H1 (cell line): Measurements from ENCODE around the gene CRABP1. TPM values are rescaled to one million over a fixed set of nuclear protein-coding genes. Genes with fewer than 3 reads are reported as not detected.

ENCODE experiments used
- CTCF ChIA-PET: fragments of 300-600 bp; sonication (Branson Sonifier 250); formaldehyde crosslinking; loops from one replicate; lab custom pipeline; 2021; ENCODE audit not compliant: partially characterized antibody; lab: Charles Lee
- POLR2A ChIA-PET: fragments of 300-600 bp; sonication (Branson Sonifier 250); formaldehyde crosslinking; loops from one replicate; lab custom pipeline; 2021; ENCODE audit warnings: inconsistent platforms; ENCODE audit not compliant: partially characterized antibody; lab: Charles Lee
- DNase-seq, 2 experiments: peaks; one replicate each; pipeline versions ENCODE4 v3.0.0 to v3.0.0-alpha.2; 2010 to 2022; ENCODE audit warnings: low spot score in 2 of 2, low read depth in 1 of 2, mixed read lengths in 1 of 2
- FAIRE-seq: peaks from 2 replicates; lab custom pipeline; 2011; peaks lifted over from hg19 to GRCh38; lab: Jason Lieb, UNC
- H2AFZ ChIP-seq: 2 replicates; pipeline ENCODE4 v1.8.1; 2012; ENCODE audit warnings: low read length, inconsistent platforms
- H2AK5ac ChIP-seq: 2 replicates; pipeline ENCODE4 v1.6.1; 2013; ENCODE audit warnings: low read depth, low read length
- H2BK120ac ChIP-seq: replicated peaks from 2 replicates; pipeline ENCODE3; 2013; ENCODE audit warnings: low read depth, low read length, inconsistent platforms
- H2BK12ac ChIP-seq: 2 replicates; pipeline ENCODE4 v1.6.1; 2013; ENCODE audit warnings: low read depth, low read length
- H2BK15ac ChIP-seq: 2 replicates; pipeline ENCODE4 v1.6.1; 2013; ENCODE audit warnings: low read length
- H2BK20ac ChIP-seq: 2 replicates; pipeline ENCODE4 v1.6.1; 2013; ENCODE audit warnings: low read length
- H2BK5ac ChIP-seq: 2 replicates; pipeline ENCODE4 v1.6.1; 2013; ENCODE audit warnings: low read depth, low read length
- H3K14ac ChIP-seq: 2 replicates; pipeline ENCODE4 v1.6.1; 2013; ENCODE audit warnings: inconsistent platforms; ENCODE audit not compliant: insufficient read length
- H3K18ac ChIP-seq: 2 replicates; pipeline ENCODE4 v1.6.1; 2013; ENCODE audit warnings: low read length; ENCODE audit errors: extremely low read depth
- H3K23ac ChIP-seq: 2 replicates; pipeline ENCODE4 v1.6.1; 2013; ENCODE audit warnings: inconsistent platforms; ENCODE audit not compliant: insufficient read length
- H3K23me2 ChIP-seq: 2 replicates; pipeline ENCODE4 v1.6.1; 2013; ENCODE audit warnings: low read depth, low read length
- H3K27ac ChIP-seq: 2 replicates; pipeline ENCODE4 v1.6.1; 2011; ENCODE audit warnings: low read depth, low read length, inconsistent platforms
- H3K27me3 ChIP-seq, 4 experiments: replicated peaks in 1 of 4; 1 replicate in 1 of 4; 2 replicates in 3 of 4; pipeline versions ENCODE4 v1.6.1 to v1.8.1; 2011 to 2013; ENCODE audit warnings: low read length in 3 of 4, mild to moderate bottlenecking in 3 of 4, inconsistent platforms in 2 of 4, mixed read lengths in 2 of 4, moderate library complexity in 1 of 4; ENCODE audit not compliant: control insufficient read depth in 3 of 4, insufficient read depth in 3 of 4; ENCODE audit errors: extremely low read depth in 1 of 4
- H3K36me3 ChIP-seq, 4 experiments: 2 replicates each; pipeline versions ENCODE4 v1.6.1 to v1.8.1; 2011 to 2013; ENCODE audit warnings: mild to moderate bottlenecking in 4 of 4, low read length in 3 of 4, moderate library complexity in 2 of 4, control low read depth in 1 of 4, inconsistent platforms in 1 of 4; ENCODE audit not compliant: insufficient read depth in 4 of 4, control insufficient read depth in 2 of 4
- H3K4ac ChIP-seq: replicated peaks from 2 replicates; pipeline ENCODE3; 2013; ENCODE audit warnings: low read length, low read depth, mixed read lengths, inconsistent platforms; ENCODE audit not compliant: insufficient read length
- H3K4me1 ChIP-seq, 4 experiments: replicated peaks in 1 of 4; 1 replicate in 1 of 4; 2 replicates in 3 of 4; pipeline versions ENCODE4 v1.6.1 to v1.8.1; 2011 to 2013; ENCODE audit warnings: low read length in 3 of 4, inconsistent platforms in 2 of 4, mixed read lengths in 1 of 4; ENCODE audit not compliant: insufficient read depth in 4 of 4, control insufficient read depth in 3 of 4
- H3K4me2 ChIP-seq, 2 experiments: 2 replicates each; pipeline versions ENCODE4 v1.6.1 to v1.8.1; 2011 to 2013; ENCODE audit warnings: low read depth in 2 of 2, low read length in 2 of 2, control low read depth in 1 of 2, inconsistent platforms in 1 of 2, mild to moderate bottlenecking in 1 of 2; ENCODE audit not compliant: insufficient read depth in 1 of 2
- H3K4me3 ChIP-seq, 4 experiments: fragments of 200-600, 300-600 bp in 1 of 4; sonication (generic), shearing (Covaris generic), sonication (Bioruptor Twin) in 1 of 4; 2 replicates each; pipeline versions ENCODE4 v1.5.1 to v1.8.1; 2011 to 2016; ENCODE audit warnings: low read length in 4 of 4, low read depth in 3 of 4, control low read depth in 2 of 4, inconsistent platforms in 2 of 4, mild to moderate bottlenecking in 2 of 4, mixed read lengths in 1 of 4, moderate library complexity in 1 of 4; ENCODE audit not compliant: insufficient read depth in 2 of 4; ENCODE audit errors: extremely low read depth in 1 of 4
- H3K56ac ChIP-seq: replicated peaks from 2 replicates; pipeline ENCODE3; 2013; ENCODE audit warnings: low read depth, mild to moderate bottlenecking, mixed read lengths, low read length, inconsistent platforms; ENCODE audit not compliant: insufficient read length
- H3K79me1 ChIP-seq: 2 replicates; pipeline ENCODE4 v1.6.1; 2013; ENCODE audit warnings: low read depth, low read length, control low read depth
- H3K79me2 ChIP-seq, 2 experiments: 2 replicates each; pipeline versions ENCODE4 v1.6.1 to v1.8.1; 2012 to 2013; ENCODE audit warnings: low read length in 2 of 2, mild to moderate bottlenecking in 2 of 2, inconsistent platforms in 1 of 2; ENCODE audit not compliant: insufficient read depth in 2 of 2, control insufficient read depth in 1 of 2
- H3K9ac ChIP-seq, 4 experiments: replicated peaks in 1 of 4; 1 replicate in 1 of 4; 2 replicates in 3 of 4; pipeline versions ENCODE4 v1.6.1 to v1.8.1; 2011 to 2013; ENCODE audit warnings: low read depth in 3 of 4, low read length in 3 of 4, control low read depth in 2 of 4, mild to moderate bottlenecking in 2 of 4, moderate library complexity in 2 of 4, inconsistent platforms in 1 of 4; ENCODE audit errors: extremely low read depth in 1 of 4
- H3K9me3 ChIP-seq, 2 experiments: 2 replicates each; pipeline versions ENCODE4 v1.6.1 to v1.8.1; 2012 to 2013; ENCODE audit warnings: mild to moderate bottlenecking in 2 of 2, moderate library complexity in 2 of 2, control low read depth in 1 of 2, inconsistent platforms in 1 of 2, low read depth in 1 of 2, low read length in 1 of 2, mixed read lengths in 1 of 2; ENCODE audit not compliant: insufficient read depth in 2 of 2
- H4K20me1 ChIP-seq, 2 experiments: replicated peaks in 1 of 2; 2 replicates each; pipeline versions ENCODE3 to v1.8.1; 2011 to 2013; ENCODE audit warnings: inconsistent platforms in 2 of 2, low read length in 2 of 2, mild to moderate bottlenecking in 1 of 2; ENCODE audit not compliant: insufficient read depth in 2 of 2, control insufficient read depth in 1 of 2
- H4K5ac ChIP-seq: 2 replicates; pipeline ENCODE4 v1.6.1; 2013; ENCODE audit warnings: low read length, low read depth, mixed read lengths, inconsistent platforms; ENCODE audit not compliant: insufficient read length
- H4K8ac ChIP-seq: 2 replicates; pipeline ENCODE4 v1.8.0; 2013; ENCODE audit warnings: mild to moderate bottlenecking, moderate library complexity, low read length, inconsistent platforms; ENCODE audit not compliant: insufficient read depth; ENCODE audit errors: extremely low read depth
- H4K91ac ChIP-seq: replicated peaks from 2 replicates; pipeline ENCODE3; 2013; ENCODE audit warnings: low read length, mixed read lengths, inconsistent platforms; ENCODE audit not compliant: insufficient read length
- E2F6 ChIP-seq: IDR thresholded peaks from 2 replicates; pipeline ENCODE4 v1.6.1; 2012; ENCODE audit warnings: inconsistent platforms
- MAFK ChIP-seq: IDR thresholded peaks from 2 replicates; pipeline ENCODE4 v1.6.1; 2012; ENCODE audit warnings: low read depth, mild to moderate bottlenecking, improper control_type of control experiment, low read length
- USF2 ChIP-seq: IDR thresholded peaks from 2 replicates; pipeline ENCODE4 v1.6.1; 2011; ENCODE audit warnings: low read length, improper control_type of control experiment
- WGBS, 2 experiments: shearing (Covaris generic) in 1 of 2; methylation state at CpG; one replicate each; pipeline versions ENCODE4 v1.1.6 to v1.1.7; 2013 to 2015; ENCODE audit warnings: low lambda C conversion rate in 2 of 2, mixed read lengths in 2 of 2, inconsistent platforms in 1 of 2, low coverage in 1 of 2, missing lambda C conversion rate in 1 of 2; ENCODE audit not compliant: insufficient replicate concordance in 2 of 2, insufficient coverage in 1 of 2, insufficient read length in 1 of 2; ENCODE audit errors: extremely low coverage in 1 of 2, missing lambda C conversion rate in 1 of 2; 5-methylcytosine and 5-hydroxymethylcytosine counted together
- polyA plus RNA-seq, 7 experiments: library from polyadenylated mRNA; depleted of rRNA in 3 of 7; stranded (reverse) in 5 of 7; unstranded in 2 of 7; fragments of >200 nt in 5 of 7; fragments of 200-250 nt in 2 of 7; gene quantifications; 1 replicate in 5 of 7; 2 replicates in 1 of 7; 4 replicates in 1 of 7; pipeline versions ENCODE4 v1.2.1 to v1.2.3, GENCODE V29; 2011 to 2013; ENCODE audit warnings: missing spikeins in 2 of 7, mixed read lengths in 2 of 7
- total RNA-seq: library from RNA; stranded (reverse); fragmentation: NEBNext Ultra II Directional; extraction: Animal tissue kit (Norgen Biotek cat#: 25700); gene quantifications from 2 replicates; pipeline ENCODE4 v1.2.1, GENCODE V29; 2021

CRABP1 gene
- total and polyA plus RNA-seq, 2 of the 8 experiments (the other 6 are each of a cell fraction or from before 2014, with no cell fraction given) = 385 to 655 TPM

- 81% methylated on average over 8 of the region's 8 CpGs; no CpG with 5 or more reads in 1 of the 2 experiments for WGBS, 2 experiments
- Histone ChIP-seq H4K5ac (no peak overlapping the region), H2AK5ac (no peak overlapping the region; the same call in 1 of the 2 replicates), H4K20me1 (no peaks in the 10 kb centered on the region), H2BK120ac (no peak overlapping the region), H2BK15ac (no peak overlapping the region), H3K27me3 (peaks cover 0 to 5% (median 0%) of the 10 kb centered on the region in 4 experiments; a peak in 1 of 7 replicates), H3K36me3 (no peaks in the 10 kb centered on the region), H3K23me2 (no peaks in the 10 kb centered on the region), H3K56ac (no peak overlapping the region), H2BK12ac (no peak overlapping the region; the same call in 1 of the 2 replicates), H3K18ac (no peak overlapping the region), H3K27ac (no peak overlapping the region), H4K8ac (0 out of 2 replicates have a peak overlapping the region, but pooled peaks have one; percentile 0), H3K23ac (no peak overlapping the region), H3K9ac (no peak overlapping the region), H3K4ac (no peak overlapping the region), H3K14ac (no peak overlapping the region), H3K79me1 (no peaks in the 10 kb centered on the region), H4K91ac (no peak overlapping the region), H2BK5ac (no peak overlapping the region), H3K4me1 (peaks cover 2 to 8% (median 6%) of the 10 kb centered on the region in 4 experiments), H2BK20ac (no peak overlapping the region), H3K4me3 (no peak overlapping the region), H3K4me2 (no peak overlapping the region), H3K79me2 (no peaks in the 10 kb centered on the region), H2AFZ (no peak overlapping the region; the same call in 1 of the 2 replicates), H3K9me3 (no peaks in the 10 kb centered on the region)
- POLR2A ChIA-PET = interaction anchor here (1.2 kb wide), 1 partner anchor 40 kb away, joined by 5 read pairs; no protein-coding TSS in a partner anchor
- CTCF ChIA-PET = interaction anchor here (1.5 to 2.7 kb wide), 6 partner anchors 23 to 62 kb away, joined by 3 to 10 read pairs (median 4); no protein-coding TSS in a partner anchor
- DNase-seq = no peak
- no peak for FAIRE-seq
- TF ChIP-seq E2F6 (peak; percentile 19; the same call in 1 of the 2 replicates), MAFK (no peak), USF2 (peak; percentile 69)
Observed at GRCh38 chr15:78360958-78361718, 21.0 kb downstream of the CRABP1 start.
